Gastroesophageal sphincter (tissue), 4 donors: ENCODE data around the gene CLEC2D. TPM values are rescaled to one million over a fixed set of nuclear protein-coding genes. Genes with fewer than 3 reads are reported as not detected.

Experiments
- ATAC-seq: fragments of 150-250 bp; one replicate; pipeline ENCODE4 v1.9.1; 2016; ENCODE audit warnings: mild to moderate bottlenecking, moderate library complexity
- H3K27ac ChIP-seq, 4 donors: fragments of 200-600 bp; sonication (generic) in 3 of 4; 1 replicate in 3 of 4; 2 replicates in 1 of 4; pipeline ENCODE4 v1.5.1; 2016 to 2019
- H3K27me3 ChIP-seq: fragments of 200-600 bp; sonication (generic); one replicate; pipeline ENCODE4 v1.5.1; 2019
- H3K36me3 ChIP-seq, 2 donors: fragments of 200-600 bp; sonication (generic); one replicate each; pipeline ENCODE4 v1.5.1; 2019; ENCODE audit warnings: control low read depth in 1 of 2
- H3K4me1 ChIP-seq, 3 donors: fragments of 200-600 bp; sonication (generic); 1 replicate in 2 of 3; 2 replicates in 1 of 3; pipeline ENCODE4 v1.5.1; 2016 to 2019; ENCODE audit warnings: control low read depth in 2 of 3
- H3K4me3 ChIP-seq, 2 donors: fragments of 200-600 bp; sonication (generic); one replicate each; pipeline ENCODE4 v1.5.1; 2019; ENCODE audit warnings: mild to moderate bottlenecking in 1 of 2, moderate library complexity in 1 of 2
- H3K9me3 ChIP-seq, 3 donors: fragments of 200-600 bp; sonication (generic); one replicate each; pipeline ENCODE4 v1.5.1; 2017 to 2019; ENCODE audit warnings: control low read depth in 2 of 3
- EP300 ChIP-seq: sonication (generic); formaldehyde crosslinking; IDR thresholded peaks from one replicate; pipeline ENCODE4 v1.6.1; 2017; ENCODE audit warnings: antibody characterized with exemption, mild to moderate bottlenecking
- POLR2A ChIP-seq, 2 donors: fragments of 450-650 bp; IDR thresholded peaks; one replicate each; pipeline ENCODE4 v1.6.1; 2017; ENCODE audit warnings: antibody characterized with exemption in 2 of 2, mild to moderate bottlenecking in 2 of 2, moderate library complexity in 1 of 2
- POLR2AphosphoS5 ChIP-seq: sonication (generic); formaldehyde crosslinking; IDR thresholded peaks from one replicate; pipeline ENCODE4 v1.6.1; 2017; ENCODE audit warnings: antibody characterized with exemption
- WGBS, 2 donors: methylation state at CpG; one replicate each; pipeline ENCODE4 v1.1.5; 2018; ENCODE audit warnings: low coverage in 1 of 2; 5-methylcytosine and 5-hydroxymethylcytosine counted together
- total RNA-seq, 4 donors: library from RNA; depleted of rRNA; stranded (reverse); fragments of >200 nt; gene quantifications; one replicate each; pipeline ENCODE4 v1.1.0, GENCODE V29; 2016
- TF ChIP-seq, protein P1 (sequence below), 4 experiments: fragments of 200-600 bp in 2 of 4; fragments of 450-650 bp in 2 of 4; sonication (generic) in 1 of 4; IDR thresholded peaks; one replicate each; pipeline ENCODE4 v1.5.1; 2017 to 2019; ENCODE audit warnings: antibody characterized with exemption in 4 of 4, mild to moderate bottlenecking in 2 of 4, moderate library complexity in 2 of 4

The CLEC2D gene
- total RNA-seq, 4 donors from 2014 or later, result 2.3 to 12.9 (median 7.4) TPM

DNA sequence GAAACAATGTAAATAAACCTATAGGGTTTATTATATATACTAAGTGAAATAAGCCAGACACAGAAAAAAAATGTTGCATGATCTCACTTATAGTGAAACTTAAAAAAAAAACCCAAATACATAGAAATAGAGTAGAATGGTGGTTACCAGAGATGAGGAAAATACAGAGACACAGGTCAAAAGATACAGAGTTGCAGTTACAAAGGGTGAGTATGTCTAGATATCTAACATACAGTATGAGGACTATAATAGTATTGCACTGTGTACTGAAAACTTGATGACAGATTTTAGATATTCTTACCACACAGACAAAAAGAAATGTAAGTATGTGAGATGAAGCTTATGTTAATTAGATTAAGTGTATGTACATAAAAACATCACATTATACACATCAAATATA is 28.1 kb downstream of the CLEC2D start:
- no peaks in the 10 kb centered on the region for H3K27me3 ChIP-seq
- H3K9me3 ChIP-seq, result peaks cover 0 to 11% (median 0%) of the 10 kb centered on the region in 3 donors
- H3K4me1 ChIP-seq, result no peaks in the 10 kb centered on the region
- TF ChIP-seq, protein P1, sequence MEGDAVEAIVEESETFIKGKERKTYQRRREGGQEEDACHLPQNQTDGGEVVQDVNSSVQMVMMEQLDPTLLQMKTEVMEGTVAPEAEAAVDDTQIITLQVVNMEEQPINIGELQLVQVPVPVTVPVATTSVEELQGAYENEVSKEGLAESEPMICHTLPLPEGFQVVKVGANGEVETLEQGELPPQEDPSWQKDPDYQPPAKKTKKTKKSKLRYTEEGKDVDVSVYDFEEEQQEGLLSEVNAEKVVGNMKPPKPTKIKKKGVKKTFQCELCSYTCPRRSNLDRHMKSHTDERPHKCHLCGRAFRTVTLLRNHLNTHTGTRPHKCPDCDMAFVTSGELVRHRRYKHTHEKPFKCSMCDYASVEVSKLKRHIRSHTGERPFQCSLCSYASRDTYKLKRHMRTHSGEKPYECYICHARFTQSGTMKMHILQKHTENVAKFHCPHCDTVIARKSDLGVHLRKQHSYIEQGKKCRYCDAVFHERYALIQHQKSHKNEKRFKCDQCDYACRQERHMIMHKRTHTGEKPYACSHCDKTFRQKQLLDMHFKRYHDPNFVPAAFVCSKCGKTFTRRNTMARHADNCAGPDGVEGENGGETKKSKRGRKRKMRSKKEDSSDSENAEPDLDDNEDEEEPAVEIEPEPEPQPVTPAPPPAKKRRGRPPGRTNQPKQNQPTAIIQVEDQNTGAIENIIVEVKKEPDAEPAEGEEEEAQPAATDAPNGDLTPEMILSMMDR (IDR thresholded peaks at IDR 0.05), result no peak
- TF ChIP-seq POLR2AphosphoS5 (no peak), POLR2A (IDR thresholded peaks at IDR 0.05) (no peak), EP300 (no peak)
- no peak overlapping the region for H3K4me3 ChIP-seq
- no peak overlapping the region for H3K27ac ChIP-seq
- ATAC-seq, result no peak
- peaks cover 0 to 33% of the 10 kb centered on the region in 2 donors for H3K36me3 ChIP-seq

DNA sequence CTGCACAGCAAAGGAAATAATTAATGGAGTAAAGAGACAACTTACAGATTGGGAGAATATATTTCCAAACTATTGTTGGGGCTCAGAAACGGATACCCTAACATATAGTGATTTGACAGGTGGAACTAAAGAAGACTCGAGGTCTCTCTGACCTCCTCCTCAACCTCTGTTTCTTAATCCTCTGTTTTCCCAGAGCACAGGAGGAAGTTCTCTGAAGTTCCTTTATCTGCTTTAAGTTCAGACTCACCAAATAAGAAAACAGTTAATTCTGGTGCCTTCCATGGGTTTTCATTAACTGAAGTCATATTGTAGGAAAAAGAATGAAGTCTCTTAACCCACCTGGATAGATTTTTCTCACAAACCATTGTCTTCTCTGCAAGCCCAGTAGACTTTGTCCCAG is 29.2 kb downstream of the CLEC2D start:
- 71 to 72% methylated on average over 2 of the region's 2 CpGs for WGBS, 2 donors
- Histone ChIP-seq H3K27me3 (no peaks in the 10 kb centered on the region), H3K4me3 (no peak overlapping the region), H3K36me3 (peaks cover 0 to 22% of the 10 kb centered on the region in 2 donors), H3K9me3 (peaks cover 0 to 11% (median 0%) of the 10 kb centered on the region in 3 donors), H3K4me1 (no peaks in the 10 kb centered on the region), H3K27ac (no peak overlapping the region)
- ATAC-seq, result no peak
- TF ChIP-seq POLR2A (IDR thresholded peaks at IDR 0.05) (no peak), EP300 (no peak)

DNA sequence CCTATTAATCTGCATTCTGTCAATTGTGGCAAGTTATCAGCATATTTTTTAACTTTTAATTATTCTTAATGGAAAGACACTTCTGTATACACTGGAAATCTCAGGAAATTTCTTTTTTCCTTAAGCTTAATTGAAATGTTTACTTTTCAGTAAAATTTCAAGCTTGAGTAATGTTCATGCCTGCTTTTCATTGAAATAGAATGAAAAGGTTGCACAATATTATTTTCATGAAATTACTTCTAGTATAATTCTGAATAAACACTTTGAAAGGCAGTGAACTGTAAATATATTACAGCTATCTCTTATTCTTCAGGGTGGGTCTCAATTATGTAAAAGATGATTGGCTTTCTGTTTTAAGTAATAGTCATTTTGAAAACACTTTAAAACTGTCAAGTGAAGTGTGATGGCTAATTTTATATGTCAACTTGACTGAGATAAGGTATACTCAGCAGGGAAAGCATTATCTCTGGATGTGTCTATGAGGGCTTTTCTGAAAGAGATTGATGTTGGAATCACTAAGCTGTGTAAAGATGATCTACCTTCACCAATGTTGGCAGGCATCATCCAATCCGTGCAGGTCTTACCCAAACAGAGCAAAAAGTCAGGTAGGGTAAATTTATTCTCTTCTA is 29.9 kb downstream of the CLEC2D start:
- Histone ChIP-seq H3K9me3 (peaks cover 0 to 11% (median 0%) of the 10 kb centered on the region in 3 donors), H3K4me1 (no peaks in the 10 kb centered on the region), H3K4me3 (no peak overlapping the region), H3K27ac (no peak overlapping the region), H3K36me3 (peaks cover 0 to 16% of the 10 kb centered on the region in 2 donors), H3K27me3 (no peaks in the 10 kb centered on the region)
- TF ChIP-seq, protein P1 (IDR thresholded peaks at IDR 0.05), result no peak
- no peak for TF ChIP-seq POLR2A (IDR thresholded peaks at IDR 0.05)
- no peak for TF ChIP-seq POLR2AphosphoS5
- WGBS, 2 donors, result 50 to 57% methylated on average over 1 of the region's 1 CpG
- no peak for ATAC-seq

DNA sequence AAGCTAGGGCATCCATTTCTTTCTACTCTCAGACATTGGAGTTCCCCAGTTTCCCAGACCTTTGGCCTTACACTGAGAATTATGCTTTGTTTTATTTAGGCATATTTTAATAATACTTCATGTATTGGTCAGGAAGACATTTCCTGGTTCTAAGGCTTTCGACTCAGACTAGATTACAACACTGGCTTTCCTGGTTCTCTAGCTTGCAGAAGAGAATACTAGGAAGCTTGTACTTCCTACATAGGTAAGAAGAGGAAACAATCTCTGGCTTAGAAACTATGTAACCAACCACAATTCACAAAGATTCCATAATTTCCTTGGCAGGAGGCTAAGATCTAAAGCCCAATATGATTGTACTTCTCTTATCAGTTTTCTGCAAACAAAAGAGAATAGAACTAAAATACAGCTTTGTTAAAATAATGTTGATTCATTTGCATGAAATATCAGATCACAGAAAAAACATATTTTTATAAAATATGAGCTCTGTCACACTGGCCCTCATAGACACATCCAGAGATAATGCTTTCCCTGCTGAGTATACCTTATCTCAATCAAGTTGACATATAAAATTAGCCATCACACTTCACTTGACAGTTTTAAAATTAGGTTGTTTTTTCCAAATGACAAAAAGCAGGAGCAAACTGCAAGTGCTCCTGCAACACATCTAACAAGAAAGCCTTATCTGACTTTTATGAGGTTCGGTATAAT is 30.5 kb downstream of the CLEC2D start:
- 22 to 100% methylated on average over 1 to 2 of the region's 2 CpGs for WGBS, 2 donors
- H3K27me3 ChIP-seq, result no peaks in the 10 kb centered on the region
- H3K9me3 ChIP-seq, result peaks cover 0 to 11% (median 0%) of the 10 kb centered on the region in 3 donors
- TF ChIP-seq, protein P1 (IDR thresholded peaks at IDR 0.05), result no peak
- TF ChIP-seq POLR2AphosphoS5 (no peak), POLR2A (IDR thresholded peaks at IDR 0.05) (no peak), EP300 (no peak)
- ATAC-seq, result no peak
- no peaks in the 10 kb centered on the region for H3K4me1 ChIP-seq
- peaks cover 0 to 9% of the 10 kb centered on the region in 2 donors for H3K36me3 ChIP-seq
- no peak overlapping the region for H3K4me3 ChIP-seq
- no peak overlapping the region for H3K27ac ChIP-seq

DNA sequence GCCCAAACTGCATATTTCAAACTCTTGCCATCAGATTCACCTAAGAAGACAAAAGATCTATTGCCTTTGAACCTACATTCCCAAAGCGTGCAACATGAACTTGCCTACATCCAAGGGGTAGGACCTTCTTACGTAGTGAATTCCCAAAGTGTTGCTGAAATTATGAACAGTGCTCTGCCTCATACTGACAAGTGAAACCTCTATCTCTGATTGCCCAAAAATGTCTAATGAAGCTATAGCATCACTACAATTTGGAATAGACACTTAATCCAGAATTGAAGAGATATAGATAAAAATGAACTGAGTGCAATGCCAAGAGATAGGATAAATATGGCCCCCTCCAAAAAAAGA is 31.1 kb downstream of the CLEC2D start:
- peaks cover 0 to 4% of the 10 kb centered on the region in 2 donors for H3K36me3 ChIP-seq
- H3K27ac ChIP-seq, result no peak overlapping the region
- ATAC-seq, result no peak
- TF ChIP-seq POLR2A (IDR thresholded peaks at IDR 0.05) (no peak), POLR2AphosphoS5 (no peak), EP300 (no peak)
- TF ChIP-seq, protein P1 (IDR thresholded peaks at IDR 0.05), result no peak
- no peaks in the 10 kb centered on the region for H3K27me3 ChIP-seq
- H3K4me3 ChIP-seq, result no peak overlapping the region
- H3K9me3 ChIP-seq, result peaks cover 0 to 16% (median 0%) of the 10 kb centered on the region in 3 donors
- H3K4me1 ChIP-seq, result no peaks in the 10 kb centered on the region
- 21% methylated on average over 2 of the region's 2 CpGs; no CpG with 5 or more reads in 1 of the 2 donors for WGBS, 2 donors
